Keratinocyte (primary cell): ENCODE measurements around the gene ARID4A. TPM values are rescaled to one million over a fixed set of nuclear protein-coding genes. Genes with fewer than 3 reads are reported as not detected.

Source experiments
- DNase-seq: peaks from one replicate; pipeline ENCODE4 v3.0.0-alpha.2; 2011; ENCODE audit warnings: low read depth, missing footprints, low spot score
- FAIRE-seq: peaks from 2 replicates; lab custom pipeline; 2011; peaks lifted over from hg19 to GRCh38; lab: Jason Lieb, UNC
- H2AFZ ChIP-seq: 2 replicates; pipeline ENCODE4 v1.6.0; 2012; ENCODE audit warnings: low read length, control low read depth, inconsistent platforms; ENCODE audit not compliant: control insufficient read depth
- H3K27ac ChIP-seq: 2 replicates; pipeline ENCODE4 v1.5.1; 2011; ENCODE audit warnings: low read length; ENCODE audit not compliant: control insufficient read depth, insufficient read depth
- H3K27me3 ChIP-seq: 3 replicates; pipeline ENCODE4 v1.6.0; 2011; ENCODE audit warnings: low read length; ENCODE audit not compliant: control insufficient read depth, insufficient read depth; ENCODE audit errors: extremely low read depth
- H3K36me3 ChIP-seq, 2 experiments: 2 replicates in 1 of 2; 3 replicates in 1 of 2; pipeline ENCODE4 v1.5.1; 2011; ENCODE audit warnings: low read length in 2 of 2, mild to moderate bottlenecking in 1 of 2; ENCODE audit not compliant: control insufficient read depth in 2 of 2, insufficient read depth in 2 of 2; ENCODE audit errors: extremely low read depth in 1 of 2
- H3K4me1 ChIP-seq: 3 replicates; pipeline ENCODE4 v1.5.1; 2011; ENCODE audit warnings: low read length; ENCODE audit not compliant: control insufficient read depth, insufficient read depth; ENCODE audit errors: extremely low read depth
- H3K4me2 ChIP-seq: 3 replicates; pipeline ENCODE4 v1.6.0; 2011; ENCODE audit warnings: low read depth, low read length; ENCODE audit not compliant: control insufficient read depth, insufficient read depth; ENCODE audit errors: extremely low read depth
- H3K4me3 ChIP-seq, 3 experiments: fragments of 200-600 bp in 1 of 3; sonication (generic) in 1 of 3; 2 replicates in 2 of 3; 3 replicates in 1 of 3; pipeline ENCODE4 v1.5.1; 2011 to 2016; ENCODE audit warnings: low read length in 3 of 3, mild to moderate bottlenecking in 3 of 3, control low read depth in 2 of 3, inconsistent platforms in 1 of 3, low read depth in 1 of 3, mixed read lengths in 1 of 3, mixed run types in 1 of 3, moderate library complexity in 1 of 3; ENCODE audit not compliant: control insufficient read depth in 2 of 3, insufficient read depth in 2 of 3; ENCODE audit errors: extremely low read depth in 1 of 3
- H3K79me2 ChIP-seq: 2 replicates; pipeline ENCODE4 v1.6.0; 2012; ENCODE audit warnings: low read length; ENCODE audit not compliant: control insufficient read depth, insufficient read depth
- H3K9ac ChIP-seq: 3 replicates; pipeline ENCODE4 v1.6.0; 2011; ENCODE audit warnings: low read length; ENCODE audit not compliant: control insufficient read depth, insufficient read depth; ENCODE audit errors: extremely low read depth
- H3K9me1 ChIP-seq: 3 replicates; pipeline ENCODE4 v1.6.0; 2011; ENCODE audit warnings: low read length; ENCODE audit not compliant: control insufficient read depth, insufficient read depth; ENCODE audit errors: extremely low read depth
- H3K9me3 ChIP-seq: 2 replicates; pipeline ENCODE4 v1.5.1; 2012; ENCODE audit warnings: low read depth, low read length; ENCODE audit not compliant: control insufficient read depth
- H4K20me1 ChIP-seq: 3 replicates; pipeline ENCODE4 v1.6.0; 2011; ENCODE audit warnings: low read length; ENCODE audit not compliant: control insufficient read depth, insufficient read depth; ENCODE audit errors: extremely low read depth
- EZH2 ChIP-seq: IDR thresholded peaks from one replicate; pipeline ENCODE4 v1.6.1; 2012; ENCODE audit warnings: inconsistent platforms, mild to moderate bottlenecking, low read length, moderate library complexity
- dilution Hi-C: fragments of 300-500 bp; cut with MboI; formaldehyde crosslinking; loops from one replicate; pipeline ENCODE4 v1.7.0; 2020; ENCODE audit warnings: low sequenced_read_pairs; ENCODE audit not compliant: extremely low pct_ligation_motif_present
- polyA plus RNA-seq, 5 experiments: library from polyadenylated mRNA; depleted of rRNA in 3 of 5; stranded (reverse) in 3 of 5; stranded (forward) in 1 of 5; unstranded in 1 of 5; fragments of >200 nt; gene quantifications; 1 replicate in 1 of 5; 2 replicates in 3 of 5; 3 replicates in 1 of 5; pipeline versions ENCODE4 v1.2.1 to v1.2.3, GENCODE V29; 2011 to 2012; ENCODE audit warnings: missing spikeins in 2 of 5, low read depth in 1 of 5, low replicate concordance in 1 of 5
- TF ChIP-seq, protein P1 (sequence below), 3 experiments: IDR thresholded peaks in 1 of 3; conservative IDR thresholded peaks in 1 of 3; optimal IDR thresholded peaks in 1 of 3; 2 replicates in 2 of 3; 3 replicates in 1 of 3; pipeline versions ENCODE3 to v1.5.1; 2011; ENCODE audit warnings: low read length in 3 of 3, mild to moderate bottlenecking in 3 of 3, moderate library complexity in 2 of 3, control low read depth in 1 of 3, inconsistent platforms in 1 of 3; ENCODE audit not compliant: insufficient read depth in 2 of 3; ENCODE audit errors: extremely low read depth in 1 of 3

The ARID4A gene
- polyA plus RNA-seq, 1 donor (not counting 4 experiments of a cell fraction or from before 2014, with no cell fraction given) = 8.4 TPM

DNA sequence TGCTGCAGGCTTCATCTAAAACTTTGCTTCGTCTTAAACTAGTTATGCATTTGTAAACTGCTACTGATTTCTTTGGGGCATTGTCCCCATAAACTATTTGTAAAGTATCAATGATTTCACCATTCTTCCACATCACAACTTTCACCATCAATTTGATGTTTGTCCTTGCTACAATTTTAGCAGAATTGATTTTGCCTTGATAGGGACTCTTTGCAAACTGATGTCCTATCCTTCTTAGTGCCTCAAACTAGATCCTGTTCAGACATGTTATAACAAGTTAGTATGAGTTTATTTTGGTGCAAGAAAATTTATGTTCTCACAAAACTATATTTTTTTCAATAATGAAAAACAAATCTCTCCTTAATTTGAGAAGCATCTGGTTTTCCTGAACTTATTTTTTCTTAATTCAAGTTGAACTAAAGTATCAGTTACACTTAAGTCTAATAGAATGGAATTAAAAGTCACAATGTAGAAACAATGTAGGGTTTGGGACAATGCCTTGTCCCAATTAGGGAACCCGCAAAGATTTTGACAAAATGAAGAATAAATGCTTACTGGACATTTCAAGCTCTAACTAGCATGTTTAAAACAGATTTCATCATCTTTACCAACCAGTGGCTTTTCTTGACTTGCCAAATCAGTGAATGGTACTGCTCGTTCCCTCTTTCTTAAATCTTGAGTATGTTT, 10.1 kb upstream of the ARID4A start:
- dilution Hi-C loops = no loop called here
- Histone ChIP-seq H3K4me3 (no peak overlapping the region), H3K9ac (no peak overlapping the region), H3K9me1 (no peaks in the 10 kb centered on the region), H3K4me2 (no peak overlapping the region), H4K20me1 (no peaks in the 10 kb centered on the region), H3K79me2 (peaks cover 84% of the 10 kb centered on the region), H3K36me3 (peaks cover 2 to 20% of the 10 kb centered on the region in 2 experiments), H2AFZ (no peak overlapping the region), H3K27me3 (no peaks in the 10 kb centered on the region), H3K27ac (no peak overlapping the region), H3K9me3 (no peaks in the 10 kb centered on the region), H3K4me1 (peaks cover 9% of the 10 kb centered on the region)
- FAIRE-seq (no peak), DNase-seq (no peak)
- TF ChIP-seq, protein P1, sequence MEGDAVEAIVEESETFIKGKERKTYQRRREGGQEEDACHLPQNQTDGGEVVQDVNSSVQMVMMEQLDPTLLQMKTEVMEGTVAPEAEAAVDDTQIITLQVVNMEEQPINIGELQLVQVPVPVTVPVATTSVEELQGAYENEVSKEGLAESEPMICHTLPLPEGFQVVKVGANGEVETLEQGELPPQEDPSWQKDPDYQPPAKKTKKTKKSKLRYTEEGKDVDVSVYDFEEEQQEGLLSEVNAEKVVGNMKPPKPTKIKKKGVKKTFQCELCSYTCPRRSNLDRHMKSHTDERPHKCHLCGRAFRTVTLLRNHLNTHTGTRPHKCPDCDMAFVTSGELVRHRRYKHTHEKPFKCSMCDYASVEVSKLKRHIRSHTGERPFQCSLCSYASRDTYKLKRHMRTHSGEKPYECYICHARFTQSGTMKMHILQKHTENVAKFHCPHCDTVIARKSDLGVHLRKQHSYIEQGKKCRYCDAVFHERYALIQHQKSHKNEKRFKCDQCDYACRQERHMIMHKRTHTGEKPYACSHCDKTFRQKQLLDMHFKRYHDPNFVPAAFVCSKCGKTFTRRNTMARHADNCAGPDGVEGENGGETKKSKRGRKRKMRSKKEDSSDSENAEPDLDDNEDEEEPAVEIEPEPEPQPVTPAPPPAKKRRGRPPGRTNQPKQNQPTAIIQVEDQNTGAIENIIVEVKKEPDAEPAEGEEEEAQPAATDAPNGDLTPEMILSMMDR (optimal IDR thresholded peaks at IDR 0.05 in 1 of 3, IDR thresholded peaks at IDR 0.05 in 1 of 3, conservative IDR thresholded peaks at IDR 0.05 in 1 of 3; ENCODE audit: extremely low read depth in 1 of 3, insufficient read depth in 2 of 3, low read length in 3 of 3) = no peak
- TF ChIP-seq EZH2 = no peak

DNA sequence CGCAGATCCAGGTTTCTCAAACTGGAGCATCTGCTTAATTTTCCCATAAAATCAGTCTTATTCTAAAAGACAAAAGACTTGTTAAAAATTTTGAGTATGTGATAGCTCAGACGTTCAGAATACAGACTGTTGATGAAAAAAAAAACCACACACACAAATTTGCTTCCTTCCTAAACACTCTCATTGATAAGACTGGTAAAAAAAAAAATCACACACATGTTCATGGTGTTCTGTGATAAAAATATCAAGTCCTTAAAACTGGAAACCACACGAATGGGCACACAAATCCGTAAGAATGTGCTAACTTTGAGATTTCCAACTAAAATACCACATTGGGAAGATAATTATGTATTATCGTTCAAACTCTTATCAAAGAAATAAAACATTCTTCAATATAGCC, 6.7 kb upstream of the ARID4A start:
- H3K4me3 ChIP-seq = no peak overlapping the region
- H3K4me1 ChIP-seq = peaks cover 11% of the 10 kb centered on the region
- no peak overlapping the region for H2AFZ ChIP-seq
- no peaks in the 10 kb centered on the region for H3K27me3 ChIP-seq
- TF ChIP-seq, protein P1 (optimal IDR thresholded peaks at IDR 0.05 in 1 of 3, IDR thresholded peaks at IDR 0.05 in 1 of 3, conservative IDR thresholded peaks at IDR 0.05 in 1 of 3; ENCODE audit: extremely low read depth in 1 of 3, insufficient read depth in 2 of 3, low read length in 3 of 3) = no peak
- TF ChIP-seq EZH2 = no peak
- FAIRE-seq = no peak
- H3K9me3 ChIP-seq = no peaks in the 10 kb centered on the region
- H4K20me1 ChIP-seq = peaks cover 5% of the 10 kb centered on the region
- H3K9ac ChIP-seq = no peak overlapping the region
- no peak overlapping the region for H3K4me2 ChIP-seq
- H3K79me2 ChIP-seq = peaks cover 92% of the 10 kb centered on the region
- no peak for DNase-seq
- dilution Hi-C loops = no loop called here
- H3K27ac ChIP-seq = no peak overlapping the region
- H3K9me1 ChIP-seq = no peaks in the 10 kb centered on the region
- H3K36me3 ChIP-seq = peaks cover 11 to 23% of the 10 kb centered on the region in 2 experiments
